ENCODE data around the gene ATP8B4. TPM values are rescaled to one million over a fixed set of nuclear protein-coding genes. Genes with fewer than 3 reads are reported as not detected.

ATP8B4 gene
- total RNA-seq, 1 experiment from 2014 or later = not detected

DNA sequence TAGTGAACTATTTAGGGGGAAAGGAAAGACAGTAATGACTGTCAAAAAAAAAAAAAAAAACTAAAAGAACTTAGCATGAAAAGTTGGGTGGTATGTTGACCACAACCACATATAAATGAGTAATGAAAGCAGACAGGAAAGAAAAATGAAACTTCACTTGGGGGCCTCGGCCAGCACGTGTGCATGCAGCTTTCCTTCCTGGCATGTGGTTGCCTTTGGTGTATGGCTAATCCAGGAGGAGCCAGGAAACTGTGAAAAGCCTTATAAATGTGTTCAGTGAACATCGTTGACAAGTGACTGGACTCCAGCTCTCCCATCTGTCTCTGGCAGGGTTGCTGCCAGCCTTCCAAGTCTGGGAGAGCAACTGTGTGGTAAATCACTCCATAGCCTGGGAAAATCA, 303.1 kb downstream of the ATP8B4 start:
- intact Hi-C loops (cut with micrococcal nuclease; ENCODE audit: unreplicated experiment) = no loop called here
- ChIA-PET CTCF (no interaction called here), POLR2A (no interaction called here)
- Histone ChIP-seq H3K27me3 (ENCODE audit: control insufficient read depth, insufficient read depth, low read length) (no peaks in the 10 kb centered on the region), H3K4me1 (ENCODE audit: control insufficient read depth, insufficient read depth, low read length) (no peaks in the 10 kb centered on the region), H3K9me3 (ENCODE audit: control insufficient read depth, insufficient read depth, low read depth, low read length) (no peaks in the 10 kb centered on the region), H3K36me3 (ENCODE audit: control insufficient read depth, insufficient read depth, low read length) (no peaks in the 10 kb centered on the region), H3K4me3 (ENCODE audit: low read depth in 2 of 2, low read length in 2 of 2) (no peak overlapping the region), H3K27ac (ENCODE audit: low read length) (no peak overlapping the region)
- TF ChIP-seq POLR2AphosphoS5 (IDR thresholded peaks at IDR 0.05; ENCODE audit: low read depth, low read length) (no peak), SIN3A (IDR thresholded peaks at IDR 0.05; ENCODE audit: borderline replicate concordance, insufficient read depth, low read depth, low read length) (no peak), TCF7L2 (IDR thresholded peaks at IDR 0.05; ENCODE audit: low read depth, low read length) (no peak)
- TF ChIP-seq, protein P1, sequence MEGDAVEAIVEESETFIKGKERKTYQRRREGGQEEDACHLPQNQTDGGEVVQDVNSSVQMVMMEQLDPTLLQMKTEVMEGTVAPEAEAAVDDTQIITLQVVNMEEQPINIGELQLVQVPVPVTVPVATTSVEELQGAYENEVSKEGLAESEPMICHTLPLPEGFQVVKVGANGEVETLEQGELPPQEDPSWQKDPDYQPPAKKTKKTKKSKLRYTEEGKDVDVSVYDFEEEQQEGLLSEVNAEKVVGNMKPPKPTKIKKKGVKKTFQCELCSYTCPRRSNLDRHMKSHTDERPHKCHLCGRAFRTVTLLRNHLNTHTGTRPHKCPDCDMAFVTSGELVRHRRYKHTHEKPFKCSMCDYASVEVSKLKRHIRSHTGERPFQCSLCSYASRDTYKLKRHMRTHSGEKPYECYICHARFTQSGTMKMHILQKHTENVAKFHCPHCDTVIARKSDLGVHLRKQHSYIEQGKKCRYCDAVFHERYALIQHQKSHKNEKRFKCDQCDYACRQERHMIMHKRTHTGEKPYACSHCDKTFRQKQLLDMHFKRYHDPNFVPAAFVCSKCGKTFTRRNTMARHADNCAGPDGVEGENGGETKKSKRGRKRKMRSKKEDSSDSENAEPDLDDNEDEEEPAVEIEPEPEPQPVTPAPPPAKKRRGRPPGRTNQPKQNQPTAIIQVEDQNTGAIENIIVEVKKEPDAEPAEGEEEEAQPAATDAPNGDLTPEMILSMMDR (IDR thresholded peaks at IDR 0.05) = no peak
- TF ChIP-seq, protein P2, sequence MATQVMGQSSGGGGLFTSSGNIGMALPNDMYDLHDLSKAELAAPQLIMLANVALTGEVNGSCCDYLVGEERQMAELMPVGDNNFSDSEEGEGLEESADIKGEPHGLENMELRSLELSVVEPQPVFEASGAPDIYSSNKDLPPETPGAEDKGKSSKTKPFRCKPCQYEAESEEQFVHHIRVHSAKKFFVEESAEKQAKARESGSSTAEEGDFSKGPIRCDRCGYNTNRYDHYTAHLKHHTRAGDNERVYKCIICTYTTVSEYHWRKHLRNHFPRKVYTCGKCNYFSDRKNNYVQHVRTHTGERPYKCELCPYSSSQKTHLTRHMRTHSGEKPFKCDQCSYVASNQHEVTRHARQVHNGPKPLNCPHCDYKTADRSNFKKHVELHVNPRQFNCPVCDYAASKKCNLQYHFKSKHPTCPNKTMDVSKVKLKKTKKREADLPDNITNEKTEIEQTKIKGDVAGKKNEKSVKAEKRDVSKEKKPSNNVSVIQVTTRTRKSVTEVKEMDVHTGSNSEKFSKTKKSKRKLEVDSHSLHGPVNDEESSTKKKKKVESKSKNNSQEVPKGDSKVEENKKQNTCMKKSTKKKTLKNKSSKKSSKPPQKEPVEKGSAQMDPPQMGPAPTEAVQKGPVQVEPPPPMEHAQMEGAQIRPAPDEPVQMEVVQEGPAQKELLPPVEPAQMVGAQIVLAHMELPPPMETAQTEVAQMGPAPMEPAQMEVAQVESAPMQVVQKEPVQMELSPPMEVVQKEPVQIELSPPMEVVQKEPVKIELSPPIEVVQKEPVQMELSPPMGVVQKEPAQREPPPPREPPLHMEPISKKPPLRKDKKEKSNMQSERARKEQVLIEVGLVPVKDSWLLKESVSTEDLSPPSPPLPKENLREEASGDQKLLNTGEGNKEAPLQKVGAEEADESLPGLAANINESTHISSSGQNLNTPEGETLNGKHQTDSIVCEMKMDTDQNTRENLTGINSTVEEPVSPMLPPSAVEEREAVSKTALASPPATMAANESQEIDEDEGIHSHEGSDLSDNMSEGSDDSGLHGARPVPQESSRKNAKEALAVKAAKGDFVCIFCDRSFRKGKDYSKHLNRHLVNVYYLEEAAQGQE (IDR thresholded peaks at IDR 0.05; ENCODE audit: insufficient read depth in 1 of 2, low read depth in 2 of 2, low read length in 1 of 2) = no peak
- DNase-seq (ENCODE audit: low read depth, low spot score) = no peak
- no peak for ATAC-seq
- in situ Hi-C loops (cut with HindIII; ENCODE audit: low pct_unique_long_range_greater_than_20kb, low sequenced_read_pairs) = no loop called here
- BruUV-seq (replicated peaks) = no TSS peak

DNA sequence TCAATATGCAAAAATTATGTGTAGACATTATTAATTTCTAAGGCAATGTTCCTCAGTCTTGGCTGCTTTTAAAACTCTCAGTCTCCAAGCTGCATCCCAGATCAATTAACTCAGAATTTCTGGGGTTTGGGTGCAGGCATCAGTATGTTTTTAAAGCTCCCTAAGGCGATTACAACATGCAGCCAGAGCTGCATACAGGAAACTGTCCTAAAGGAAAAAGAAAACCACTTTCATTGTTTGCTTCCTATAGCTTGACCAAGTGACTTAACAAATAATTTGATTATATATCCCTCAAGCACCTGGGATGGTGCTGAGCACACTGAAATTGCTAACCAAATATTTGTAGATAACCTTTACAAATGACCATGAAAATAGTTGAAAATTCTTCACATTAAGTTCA, 303.5 kb downstream of the ATP8B4 start:
- H3K27ac ChIP-seq (ENCODE audit: low read length) = no peak overlapping the region
- intact Hi-C loops (cut with micrococcal nuclease; ENCODE audit: unreplicated experiment) = no loop called here
- CTCF ChIA-PET = no interaction called here
- in situ Hi-C loops (cut with HindIII; ENCODE audit: low pct_unique_long_range_greater_than_20kb, low sequenced_read_pairs) = no loop called here
- no peaks in the 10 kb centered on the region for H3K36me3 ChIP-seq (ENCODE audit: control insufficient read depth, insufficient read depth, low read length)
- H3K9me3 ChIP-seq (ENCODE audit: control insufficient read depth, insufficient read depth, low read depth, low read length) = no peaks in the 10 kb centered on the region
- no TSS peak for BruUV-seq (replicated peaks)
- H3K27me3 ChIP-seq (ENCODE audit: control insufficient read depth, insufficient read depth, low read length) = no peaks in the 10 kb centered on the region
- POLR2A ChIA-PET = no interaction called here
- no peak overlapping the region for H3K4me3 ChIP-seq (ENCODE audit: low read depth in 2 of 2, low read length in 2 of 2)
- ATAC-seq = no peak
- DNase-seq (ENCODE audit: low read depth, low spot score) = no peak
- TF ChIP-seq POLR2AphosphoS5 (IDR thresholded peaks at IDR 0.05; ENCODE audit: low read depth, low read length) (no peak), TCF7L2 (IDR thresholded peaks at IDR 0.05; ENCODE audit: low read depth, low read length) (no peak)
- no peaks in the 10 kb centered on the region for H3K4me1 ChIP-seq (ENCODE audit: control insufficient read depth, insufficient read depth, low read length)

GRCh38 chr15:49814709-49815108, 304.3 kb downstream of the ATP8B4 start:
- ATAC-seq = no peak
- no peaks in the 10 kb centered on the region for H3K36me3 ChIP-seq (ENCODE audit: control insufficient read depth, insufficient read depth, low read length)
- no TSS peak for BruUV-seq (replicated peaks)
- intact Hi-C loops (cut with micrococcal nuclease; ENCODE audit: unreplicated experiment) (no loop called here), in situ Hi-C loops (cut with HindIII; ENCODE audit: low pct_unique_long_range_greater_than_20kb, low sequenced_read_pairs) (no loop called here)
- no peak overlapping the region for H3K4me3 ChIP-seq (ENCODE audit: low read depth in 2 of 2, low read length in 2 of 2)
- H3K27me3 ChIP-seq (ENCODE audit: control insufficient read depth, insufficient read depth, low read length) = no peaks in the 10 kb centered on the region
- H3K9me3 ChIP-seq (ENCODE audit: control insufficient read depth, insufficient read depth, low read depth, low read length) = no peaks in the 10 kb centered on the region
- ChIA-PET CTCF (no interaction called here), POLR2A (no interaction called here)
- TF ChIP-seq, protein P2 (IDR thresholded peaks at IDR 0.05; ENCODE audit: insufficient read depth in 1 of 2, low read depth in 2 of 2, low read length in 1 of 2) = no peak
- no peak for TF ChIP-seq TCF7L2 (IDR thresholded peaks at IDR 0.05; ENCODE audit: low read depth, low read length)
- TF ChIP-seq, protein P1 (IDR thresholded peaks at IDR 0.05) = no peak
- TF ChIP-seq POLR2AphosphoS5 (IDR thresholded peaks at IDR 0.05; ENCODE audit: low read depth, low read length) = no peak
- TF ChIP-seq SIN3A (IDR thresholded peaks at IDR 0.05; ENCODE audit: borderline replicate concordance, insufficient read depth, low read depth, low read length) = no peak
- DNase-seq (ENCODE audit: low read depth, low spot score) = no peak
- no peak overlapping the region for H3K27ac ChIP-seq (ENCODE audit: low read length)
- H3K4me1 ChIP-seq (ENCODE audit: control insufficient read depth, insufficient read depth, low read length) = no peaks in the 10 kb centered on the region

Data from Panc1 (cell line).